Caki2 (cell line): ENCODE results near the gene CES5A. TPM values are rescaled to one million over a fixed set of nuclear protein-coding genes. Genes with fewer than 3 reads are reported as not detected.
"Not testable (repeated sequence)": the region's sequence is repeated elsewhere in the genome, so short reads cannot be mapped to it uniquely, and the experiment has no call there.

ENCODE experiments used
- DNase-seq: peaks from one replicate; pipeline ENCODE4 v3.0.0-alpha.2; 2015; ENCODE audit warnings: low read depth
- in situ Hi-C: cut with HindIII; loops from 2 replicates; pipeline ENCODE4 v1.10.0; 2016; ENCODE audit warnings: low sequenced_read_pairs, low pct_unique_long_range_greater_than_20kb, mixed read lengths
- total RNA-seq: library from RNA; depleted of rRNA; stranded (reverse); fragments of >200 nt; shearing (Covaris generic); gene quantifications from 2 replicates; pipeline ENCODE4 v1.2.3, GENCODE V29; 2014; ENCODE audit warnings: low replicate concordance; rRNA removed

CES5A gene
- total RNA-seq, 1 experiment from 2014 or later, result not detected

- DNase-seq, result no peak
- in situ Hi-C loops, result no loop called here
These were observed 62.2 kb downstream of the CES5A start for GRCh38 chr16:55812951-55813350.

GRCh38 chr16:55811811-55812210 lies 63.4 kb downstream of the CES5A start:
- no peak for DNase-seq
- in situ Hi-C loops, result no loop called here

- in situ Hi-C loops, result no loop called here
- no peak for DNase-seq
These were observed 64.7 kb downstream of the CES5A start for GRCh38 chr16:55810451-55810961.

GRCh38 chr16:55809851-55810250 lies 65.3 kb downstream of the CES5A start:
- in situ Hi-C loops, result no loop called here
- no peak for DNase-seq

GRCh38 chr16:55809386-55809785 lies 65.8 kb downstream of the CES5A start:
- DNase-seq, result no peak
- in situ Hi-C loops, result no loop called here

- in situ Hi-C loops, DNase-seq: not testable (repeated sequence)
These were observed 66.9 kb downstream of the CES5A start for GRCh38 chr16:55808286-55808685.

- DNase-seq, in situ Hi-C loops: not testable (repeated sequence)
These were observed 70.1 kb downstream of the CES5A start for GRCh38 chr16:55805104-55805503.

- in situ Hi-C loops, DNase-seq: not testable (repeated sequence)
These were observed 71.5 kb downstream of the CES5A start for GRCh38 chr16:55803681-55804080.

Other genes with a start within 250 kb of the CES5A start
- not detected in 2 replicates for gene SLC6A2, start 219.4 kb downstream of the CES5A start, total RNA-seq
- 1.5 TPM in 1 of 2 replicates, not detected in the other for gene CES1, start 42.3 kb downstream of the CES5A start, total RNA-seq